Gastroesophageal sphincter (tissue), 4 donors: ENCODE measurements around the gene NR2F2. TPM values are rescaled to one million over a fixed set of nuclear protein-coding genes. Genes with fewer than 3 reads are reported as not detected.
A peak's percentile ranks its signal among the peaks of the same experiment; 100 is the strongest.

ENCODE experiments used
- ATAC-seq: fragments of 150-250 bp; one replicate; pipeline ENCODE4 v1.9.1; 2016; ENCODE audit warnings: mild to moderate bottlenecking, moderate library complexity
- H3K27ac ChIP-seq, 4 donors: fragments of 200-600 bp; sonication (generic) in 3 of 4; 1 replicate in 3 of 4; 2 replicates in 1 of 4; pipeline ENCODE4 v1.5.1; 2016 to 2019
- H3K27me3 ChIP-seq: fragments of 200-600 bp; sonication (generic); one replicate; pipeline ENCODE4 v1.5.1; 2019
- H3K36me3 ChIP-seq, 2 donors: fragments of 200-600 bp; sonication (generic); one replicate each; pipeline ENCODE4 v1.5.1; 2019; ENCODE audit warnings: control low read depth in 1 of 2
- H3K4me1 ChIP-seq, 3 donors: fragments of 200-600 bp; sonication (generic); 1 replicate in 2 of 3; 2 replicates in 1 of 3; pipeline ENCODE4 v1.5.1; 2016 to 2019; ENCODE audit warnings: control low read depth in 2 of 3
- H3K4me3 ChIP-seq, 2 donors: fragments of 200-600 bp; sonication (generic); one replicate each; pipeline ENCODE4 v1.5.1; 2019; ENCODE audit warnings: mild to moderate bottlenecking in 1 of 2, moderate library complexity in 1 of 2
- H3K9me3 ChIP-seq, 3 donors: fragments of 200-600 bp; sonication (generic); one replicate each; pipeline ENCODE4 v1.5.1; 2017 to 2019; ENCODE audit warnings: control low read depth in 2 of 3
- EP300 ChIP-seq: sonication (generic); formaldehyde crosslinking; IDR thresholded peaks from one replicate; pipeline ENCODE4 v1.6.1; 2017; ENCODE audit warnings: antibody characterized with exemption, mild to moderate bottlenecking
- POLR2A ChIP-seq, 2 donors: fragments of 450-650 bp; IDR thresholded peaks; one replicate each; pipeline ENCODE4 v1.6.1; 2017; ENCODE audit warnings: antibody characterized with exemption in 2 of 2, mild to moderate bottlenecking in 2 of 2, moderate library complexity in 1 of 2
- POLR2AphosphoS5 ChIP-seq: sonication (generic); formaldehyde crosslinking; IDR thresholded peaks from one replicate; pipeline ENCODE4 v1.6.1; 2017; ENCODE audit warnings: antibody characterized with exemption
- WGBS, 2 donors: methylation state at CpG; one replicate each; pipeline ENCODE4 v1.1.5; 2018; ENCODE audit warnings: low coverage in 1 of 2; 5-methylcytosine and 5-hydroxymethylcytosine counted together
- total RNA-seq, 4 donors: library from RNA; depleted of rRNA; stranded (reverse); fragments of >200 nt; gene quantifications; one replicate each; pipeline ENCODE4 v1.1.0, GENCODE V29; 2016
- TF ChIP-seq, protein P1 (sequence below), 4 experiments: fragments of 200-600 bp in 2 of 4; fragments of 450-650 bp in 2 of 4; sonication (generic) in 1 of 4; IDR thresholded peaks; one replicate each; pipeline ENCODE4 v1.5.1; 2017 to 2019; ENCODE audit warnings: antibody characterized with exemption in 4 of 4, mild to moderate bottlenecking in 2 of 4, moderate library complexity in 2 of 4

NR2F2 gene
- total RNA-seq, 4 donors from 2014 or later = 82.7 to 126 (median 91.8) TPM

DNA sequence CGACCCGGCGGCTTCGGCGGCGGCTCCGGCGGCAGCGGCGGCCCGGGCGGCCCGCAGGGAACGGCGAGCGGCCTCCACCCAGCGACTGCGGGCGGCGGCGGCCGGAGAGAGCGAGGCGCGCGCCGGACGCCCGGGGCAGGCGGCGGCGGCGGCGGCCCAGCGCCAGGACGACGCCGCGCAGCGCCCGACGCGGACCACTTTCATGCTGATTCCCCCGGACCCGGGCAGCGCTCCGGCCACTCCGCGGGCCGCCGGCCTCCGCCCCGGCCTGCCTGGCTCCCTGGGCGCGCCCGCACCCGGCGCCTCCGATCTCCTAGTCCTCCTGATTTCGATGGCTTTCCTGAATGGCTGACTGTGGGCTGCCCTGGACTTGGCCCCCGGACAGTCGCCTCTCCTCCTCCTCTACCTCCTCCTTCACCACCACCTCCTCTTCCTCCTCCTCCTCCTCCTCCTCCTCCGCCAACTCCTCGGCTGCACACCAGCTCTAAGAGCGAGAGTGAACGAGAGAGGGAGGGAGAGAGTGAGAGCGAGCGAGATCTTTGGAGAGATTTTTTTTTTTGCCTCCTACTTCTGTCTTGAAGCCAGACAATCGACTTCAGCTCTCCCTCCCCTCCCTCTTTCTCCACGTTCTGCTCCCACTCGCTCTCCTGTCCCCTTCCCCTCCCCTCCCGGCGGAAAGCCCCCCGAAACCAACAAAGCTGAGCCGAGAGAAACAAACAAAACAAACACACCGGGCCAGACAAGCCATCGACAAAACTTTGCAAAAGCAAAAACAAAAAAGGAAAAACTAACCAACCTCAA, 844 bp downstream of the NR2F2 start:
- Histone ChIP-seq H3K27ac (peak overlapping the region; percentile 92 to 98 (median 94)), H3K4me1 (peaks cover 0 to 26% (median 0%) of the 10 kb centered on the region in 3 donors), H3K4me3 (peak overlapping the region; percentile 87 to 92), H3K9me3 (no peaks in the 10 kb centered on the region), H3K27me3 (no peaks in the 10 kb centered on the region), H3K36me3 (peaks cover 0 to 26% of the 10 kb centered on the region in 2 donors)
- ATAC-seq = no peak
- 0% methylated on average over 1 to 12 of the region's 77 CpGs for WGBS, 2 donors
- TF ChIP-seq, protein P1, sequence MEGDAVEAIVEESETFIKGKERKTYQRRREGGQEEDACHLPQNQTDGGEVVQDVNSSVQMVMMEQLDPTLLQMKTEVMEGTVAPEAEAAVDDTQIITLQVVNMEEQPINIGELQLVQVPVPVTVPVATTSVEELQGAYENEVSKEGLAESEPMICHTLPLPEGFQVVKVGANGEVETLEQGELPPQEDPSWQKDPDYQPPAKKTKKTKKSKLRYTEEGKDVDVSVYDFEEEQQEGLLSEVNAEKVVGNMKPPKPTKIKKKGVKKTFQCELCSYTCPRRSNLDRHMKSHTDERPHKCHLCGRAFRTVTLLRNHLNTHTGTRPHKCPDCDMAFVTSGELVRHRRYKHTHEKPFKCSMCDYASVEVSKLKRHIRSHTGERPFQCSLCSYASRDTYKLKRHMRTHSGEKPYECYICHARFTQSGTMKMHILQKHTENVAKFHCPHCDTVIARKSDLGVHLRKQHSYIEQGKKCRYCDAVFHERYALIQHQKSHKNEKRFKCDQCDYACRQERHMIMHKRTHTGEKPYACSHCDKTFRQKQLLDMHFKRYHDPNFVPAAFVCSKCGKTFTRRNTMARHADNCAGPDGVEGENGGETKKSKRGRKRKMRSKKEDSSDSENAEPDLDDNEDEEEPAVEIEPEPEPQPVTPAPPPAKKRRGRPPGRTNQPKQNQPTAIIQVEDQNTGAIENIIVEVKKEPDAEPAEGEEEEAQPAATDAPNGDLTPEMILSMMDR (IDR thresholded peaks at IDR 0.05) = no peak
- TF ChIP-seq POLR2A (IDR thresholded peaks at IDR 0.05) (peak in 1 of 2 donors; percentile 18), EP300 (no peak), POLR2AphosphoS5 (peak; percentile 12)

DNA sequence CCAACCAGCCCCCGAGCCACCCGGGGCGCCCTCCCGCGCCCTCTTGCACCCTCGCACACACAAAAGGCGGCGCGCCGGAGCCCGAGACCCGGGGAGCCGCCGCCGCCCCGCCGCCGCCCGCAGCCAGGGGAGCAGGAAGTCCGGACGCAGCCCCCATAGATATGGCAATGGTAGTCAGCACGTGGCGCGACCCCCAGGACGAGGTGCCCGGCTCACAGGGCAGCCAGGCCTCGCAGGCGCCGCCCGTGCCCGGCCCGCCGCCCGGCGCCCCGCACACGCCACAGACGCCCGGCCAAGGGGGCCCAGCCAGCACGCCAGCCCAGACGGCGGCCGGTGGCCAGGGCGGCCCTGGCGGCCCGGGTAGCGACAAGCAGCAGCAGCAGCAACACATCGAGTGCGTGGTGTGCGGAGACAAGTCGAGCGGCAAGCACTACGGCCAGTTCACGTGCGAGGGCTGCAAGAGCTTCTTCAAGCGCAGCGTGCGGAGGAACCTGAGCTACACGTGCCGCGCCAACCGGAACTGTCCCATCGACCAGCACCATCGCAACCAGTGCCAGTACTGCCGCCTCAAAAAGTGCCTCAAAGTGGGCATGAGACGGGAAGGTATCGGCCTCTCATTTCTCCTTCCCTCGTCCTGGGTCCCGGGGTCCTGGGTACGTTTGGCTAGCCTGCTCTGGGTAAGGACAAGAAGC, 1.6 kb downstream of the NR2F2 start:
- no peak for ATAC-seq
- WGBS, 2 donors = 0% methylated on average over 2 to 5 of the region's 70 CpGs

DNA sequence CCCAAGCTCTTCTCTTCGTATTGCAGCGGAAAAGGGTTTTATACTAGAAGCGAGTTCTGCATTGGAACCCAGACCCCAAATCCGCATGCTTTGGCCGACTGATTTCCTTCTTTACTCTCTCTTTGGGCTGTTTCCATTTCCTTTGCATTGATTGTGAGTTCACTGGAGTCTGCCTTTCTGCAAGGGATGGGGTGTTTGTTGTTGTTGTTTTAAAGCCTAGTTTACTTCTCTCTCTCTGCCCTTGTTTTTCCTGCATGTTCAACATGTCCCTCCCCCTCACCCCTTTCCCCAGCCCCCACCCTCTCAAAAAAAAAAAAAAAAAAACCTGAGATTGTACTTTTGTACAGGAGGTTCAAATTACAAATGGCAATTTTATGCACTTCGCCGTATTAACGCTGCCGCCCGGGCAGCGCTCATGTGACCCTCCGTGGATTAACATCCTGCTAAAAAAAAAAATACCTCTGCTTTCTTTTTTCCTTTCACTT, 2.2 kb downstream of the NR2F2 start:
- H3K36me3 ChIP-seq = peaks cover 0 to 30% of the 10 kb centered on the region in 2 donors
- peak; percentile 2 for TF ChIP-seq POLR2AphosphoS5
- TF ChIP-seq, protein P1 (IDR thresholded peaks at IDR 0.05) = no peak
- ATAC-seq = no peak
- WGBS, 2 donors = 0 to 1% methylated on average over 8 to 12 of the region's 12 CpGs
- peak overlapping the region; percentile 70 to 87 for H3K4me3 ChIP-seq
- H3K27me3 ChIP-seq = no peaks in the 10 kb centered on the region
- peaks cover 0 to 23% (median 0%) of the 10 kb centered on the region in 3 donors for H3K4me1 ChIP-seq
- no peaks in the 10 kb centered on the region for H3K9me3 ChIP-seq
- H3K27ac ChIP-seq = peak overlapping the region; percentile 75 to 98 (median 94)

More for the DNA sequence above, 1.6 kb downstream of the NR2F2 start:
- TF ChIP-seq POLR2A (IDR thresholded peaks at IDR 0.05) = peak in 1 of 2 donors; percentile 40
- peak; percentile 31 for TF ChIP-seq POLR2AphosphoS5
- TF ChIP-seq EP300 = no peak
- Histone ChIP-seq H3K36me3 (peaks cover 0 to 30% of the 10 kb centered on the region in 2 donors), H3K4me1 (peaks cover 0 to 26% (median 0%) of the 10 kb centered on the region in 3 donors), H3K4me3 (peak overlapping the region; percentile 70 to 87), H3K27ac (peak overlapping the region; percentile 75 to 98 (median 94)), H3K27me3 (no peaks in the 10 kb centered on the region), H3K9me3 (no peaks in the 10 kb centered on the region)

DNA sequence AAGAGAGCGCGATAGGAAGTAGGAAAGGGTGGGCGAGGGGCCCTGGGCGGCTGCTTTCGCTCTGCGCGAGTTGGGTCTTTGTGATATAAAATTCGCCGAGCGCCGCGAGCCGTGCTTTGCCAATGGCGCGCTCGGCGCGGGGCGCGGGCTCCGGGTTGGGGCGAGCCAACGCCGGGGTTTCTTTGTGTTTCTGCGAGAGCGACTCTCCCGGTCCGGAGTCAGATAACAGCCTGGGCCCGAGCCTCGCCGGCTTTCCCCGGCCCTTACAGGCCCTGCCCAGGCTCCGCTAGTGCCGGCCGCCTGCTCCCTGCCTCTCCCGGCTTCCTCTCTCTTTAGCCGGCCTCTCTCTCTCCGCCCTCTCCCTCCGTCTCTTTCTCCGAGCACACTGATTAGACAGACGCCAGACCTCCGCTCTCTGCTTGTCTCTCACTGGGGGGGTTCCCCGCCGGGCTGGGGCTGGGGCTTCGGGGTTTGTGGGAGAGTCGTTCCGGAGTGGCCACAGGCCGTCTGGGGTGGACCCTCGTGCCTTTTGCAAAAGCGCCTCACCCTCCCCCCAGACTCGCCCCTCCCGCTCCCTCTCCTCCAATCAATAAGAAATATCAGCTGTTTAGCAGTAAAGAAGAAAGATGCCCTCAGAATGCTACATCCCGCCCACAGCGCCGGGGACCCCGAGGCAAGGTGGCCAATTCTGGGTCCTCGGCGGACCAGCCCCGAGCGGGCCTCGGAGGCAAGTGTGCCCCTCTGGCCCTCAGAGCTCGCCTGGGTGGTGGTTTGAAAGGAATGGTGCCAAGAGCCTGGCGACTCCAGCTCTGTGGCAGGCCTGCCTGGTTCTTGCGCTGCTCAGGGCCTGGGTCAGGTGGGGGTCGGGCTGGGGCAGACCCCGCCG, 2.9 kb downstream of the NR2F2 start:
- ATAC-seq = no peak
- no peaks in the 10 kb centered on the region for H3K9me3 ChIP-seq
- WGBS, 2 donors = 0 to 1% methylated on average over 22 to 24 of the region's 67 CpGs

More for the DNA sequence above, 2.9 kb downstream of the NR2F2 start:
- Histone ChIP-seq H3K4me1 (peaks cover 0 to 16% (median 0%) of the 10 kb centered on the region in 3 donors), H3K4me3 (peak overlapping the region; percentile 70 to 87), H3K36me3 (peaks cover 0 to 30% of the 10 kb centered on the region in 2 donors), H3K27me3 (no peaks in the 10 kb centered on the region), H3K27ac (peak overlapping the region; percentile 75 to 98 (median 94))
- peak in 1 of 2 donors; percentile 4 for TF ChIP-seq POLR2A (IDR thresholded peaks at IDR 0.05)
- TF ChIP-seq, protein P1 (IDR thresholded peaks at IDR 0.05) = no peak
- TF ChIP-seq POLR2AphosphoS5 = no peak
